ENCODE results near the gene ARHGEF39.

ARHGEF39 gene

DNA sequence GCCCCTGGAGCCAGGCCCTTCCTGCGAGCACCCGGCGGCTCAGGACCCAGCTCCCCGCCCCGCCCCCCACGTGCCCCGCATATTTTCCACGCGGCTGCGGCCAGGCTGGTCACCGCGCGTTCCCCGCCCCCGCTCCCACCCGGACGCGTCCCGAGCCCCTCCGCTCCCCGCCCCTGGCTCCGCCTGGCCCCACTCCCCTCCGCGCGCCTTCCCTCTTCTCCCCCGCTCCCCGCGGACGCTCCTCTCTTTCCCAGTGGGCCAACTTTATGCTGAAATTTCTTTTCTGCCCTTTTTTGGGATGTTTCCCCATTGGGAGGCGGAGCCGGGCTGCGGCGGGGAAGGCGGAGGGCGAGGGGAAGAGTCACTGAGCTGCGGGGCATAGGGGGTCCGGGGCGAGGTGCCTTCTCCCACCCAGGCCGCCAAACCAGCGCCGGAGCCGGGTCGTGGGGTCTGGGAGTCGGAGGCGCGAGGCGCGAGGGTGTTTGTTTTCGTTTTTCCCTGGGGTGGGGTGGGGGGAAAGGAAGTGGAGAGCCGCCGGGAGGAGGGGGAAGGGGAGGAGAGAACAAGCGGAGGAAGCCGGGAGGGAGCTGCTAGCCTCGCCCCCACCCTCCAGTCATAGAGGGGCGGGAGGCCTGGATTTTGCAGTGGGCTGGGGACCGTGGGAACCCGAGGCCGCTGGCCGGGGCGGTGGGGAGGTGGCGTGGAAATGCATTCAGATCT, 25.8 kb upstream of the ARHGEF39 start:
- DNase-seq, result peak; percentile 84

DNA sequence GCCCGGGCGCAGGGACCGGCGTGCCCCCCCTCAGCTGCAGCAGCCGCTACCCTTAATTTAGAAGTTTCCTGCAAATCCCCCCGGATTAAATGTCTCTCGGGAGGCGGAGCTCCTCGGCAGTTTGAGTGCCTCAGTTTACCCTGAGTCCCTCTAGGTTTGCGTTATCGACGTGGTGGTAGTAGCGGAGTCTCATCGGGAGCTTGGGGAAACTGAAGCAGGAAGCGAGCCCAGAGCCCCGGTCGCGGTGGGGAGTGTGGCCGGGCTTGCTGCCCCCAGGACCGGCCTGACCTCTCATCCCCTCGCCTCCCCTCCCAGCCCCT, 25.3 kb upstream of the ARHGEF39 start:
- DNase-seq, result no peak

DNA sequence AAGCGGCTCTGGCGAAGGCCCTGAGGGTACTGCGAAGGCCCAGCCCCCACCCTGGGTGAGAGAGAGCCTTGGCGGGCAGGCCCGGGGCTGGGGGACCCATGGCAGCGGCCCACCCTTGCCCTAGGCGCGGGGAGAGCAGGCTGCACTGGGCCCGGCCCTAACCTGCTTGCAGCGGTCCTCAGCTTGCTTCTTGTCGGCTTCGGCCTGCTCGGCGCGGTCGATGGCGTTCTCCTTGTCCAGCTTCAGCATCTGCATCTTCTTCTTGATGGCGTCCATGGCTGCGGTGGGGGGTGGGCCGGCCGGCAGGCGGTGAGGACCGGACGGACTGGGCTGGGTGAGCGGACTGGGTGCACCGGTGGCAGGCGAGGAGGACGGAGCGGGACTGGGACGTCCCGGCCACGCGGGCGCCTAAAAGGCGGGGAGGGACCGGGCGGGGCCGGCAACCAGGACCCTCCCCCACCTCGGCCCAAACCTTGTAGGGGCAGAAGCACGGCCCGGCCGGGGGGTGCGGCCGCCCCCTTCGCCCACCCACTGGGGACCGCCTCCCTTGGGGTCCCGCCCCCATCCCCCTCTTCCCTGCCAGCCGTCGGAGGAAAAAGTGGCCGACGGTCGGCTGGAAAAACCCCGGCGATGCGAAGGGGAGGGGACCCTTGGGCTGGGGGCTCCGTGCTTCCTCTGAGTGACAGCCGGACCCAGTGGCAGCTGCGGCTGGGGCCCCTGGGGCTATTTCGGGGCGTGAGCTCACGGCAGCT, 24.7 kb upstream of the ARHGEF39 start, which contains the start of gene TPM2:
TSS of gene TPM2 (minus strand) at position 384 of the 752 bp plus-strand sequence. CDS start at position 276, 108 bp downstream.
- peak; percentile 32 for DNase-seq

DNA sequence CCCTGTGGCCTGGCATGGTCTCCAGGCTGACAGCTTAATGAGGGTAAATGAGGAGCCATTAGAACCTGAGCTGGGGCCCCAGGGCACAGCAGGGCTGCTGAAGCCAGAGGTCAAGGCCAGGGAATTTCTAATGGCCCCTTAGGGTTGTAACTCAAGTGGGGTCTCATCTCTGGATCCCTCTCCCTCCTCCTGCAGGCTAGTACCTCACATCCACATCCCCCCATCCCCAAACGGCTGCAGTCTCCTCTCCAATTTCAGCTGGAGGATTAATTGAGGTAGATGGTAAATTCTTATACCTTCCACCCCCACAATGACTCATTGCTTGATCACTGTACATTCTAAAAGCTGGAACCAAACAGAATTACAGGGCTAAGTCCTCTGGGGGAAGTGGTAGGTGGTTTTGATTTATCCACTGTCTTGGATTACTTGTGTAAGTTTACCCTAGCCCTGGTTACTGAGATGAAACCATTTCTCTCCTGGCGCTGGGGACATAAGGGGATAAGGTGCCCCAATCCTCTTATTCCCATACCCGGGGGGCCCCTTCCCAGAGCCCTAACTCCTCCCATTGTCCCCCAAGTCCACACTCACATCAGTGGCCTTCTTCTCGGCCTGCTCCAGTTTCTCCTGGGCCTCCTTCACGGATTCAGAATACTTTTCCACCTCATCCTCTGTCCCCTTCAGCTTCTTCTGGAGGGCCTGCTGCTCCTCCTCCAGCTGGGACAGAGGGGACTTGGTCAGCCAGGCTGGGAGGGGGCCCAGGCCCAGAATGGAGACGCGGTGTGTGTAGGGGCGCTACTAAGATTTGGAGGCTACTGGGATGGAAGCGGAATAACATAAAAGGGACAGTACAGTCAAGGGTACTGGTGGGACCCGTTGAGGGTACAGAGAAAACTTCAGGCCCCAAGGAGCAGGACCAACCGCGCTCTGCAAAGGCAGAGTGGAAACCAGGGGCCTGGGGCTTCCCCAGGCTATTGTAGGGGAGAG, 23.9 kb upstream of the ARHGEF39 start:
- peak; percentile 16 for DNase-seq

DNA sequence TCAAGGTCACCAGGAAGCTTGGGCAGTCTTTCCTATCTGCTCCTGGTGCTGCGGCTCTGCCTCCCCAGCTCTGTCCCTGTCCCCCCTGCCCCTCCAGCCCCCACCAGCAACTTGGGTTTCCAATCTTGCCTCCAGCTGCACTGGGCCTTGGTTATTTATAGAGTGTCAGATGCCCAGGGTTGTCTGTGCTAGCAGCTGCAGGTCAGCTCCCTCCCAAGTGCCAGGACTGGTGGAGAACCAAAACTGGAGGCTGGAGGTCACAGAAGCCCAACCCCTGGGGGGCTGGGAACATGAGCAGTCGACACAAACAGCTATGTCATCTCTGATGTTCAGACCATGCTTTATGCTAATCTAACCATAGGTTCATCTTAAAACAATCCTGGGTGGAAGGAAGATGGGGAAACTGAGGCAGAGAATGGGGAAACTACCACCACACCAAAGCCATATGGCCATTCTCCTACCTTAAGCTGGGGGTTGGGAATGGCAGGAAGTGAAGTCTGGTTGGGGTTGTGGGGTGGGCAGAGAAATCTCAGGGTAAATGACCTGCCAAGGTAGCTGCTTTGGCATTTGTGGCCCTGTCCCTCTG, 23.1 kb upstream of the ARHGEF39 start:
- no peak for DNase-seq

DNA sequence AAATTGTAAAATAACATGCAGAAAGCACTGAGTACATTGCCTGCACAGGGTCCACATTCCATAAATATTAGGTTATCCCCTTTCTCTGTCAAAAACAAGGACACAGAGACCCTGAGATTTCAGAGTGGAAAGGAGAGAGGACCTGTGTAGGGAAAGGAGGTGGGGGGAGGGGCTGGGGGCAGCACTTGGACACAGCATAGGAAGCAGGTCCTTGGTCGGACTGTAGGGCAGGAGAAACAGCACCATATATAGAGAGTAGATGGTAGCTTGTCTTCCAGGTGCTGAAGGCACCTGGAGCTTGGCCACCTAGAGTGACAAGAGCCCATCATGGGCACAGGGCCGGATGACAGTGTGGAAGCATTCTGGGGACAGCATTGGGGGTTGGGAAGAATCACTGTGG, 22.3 kb upstream of the ARHGEF39 start:
- no peak for DNase-seq

DNA sequence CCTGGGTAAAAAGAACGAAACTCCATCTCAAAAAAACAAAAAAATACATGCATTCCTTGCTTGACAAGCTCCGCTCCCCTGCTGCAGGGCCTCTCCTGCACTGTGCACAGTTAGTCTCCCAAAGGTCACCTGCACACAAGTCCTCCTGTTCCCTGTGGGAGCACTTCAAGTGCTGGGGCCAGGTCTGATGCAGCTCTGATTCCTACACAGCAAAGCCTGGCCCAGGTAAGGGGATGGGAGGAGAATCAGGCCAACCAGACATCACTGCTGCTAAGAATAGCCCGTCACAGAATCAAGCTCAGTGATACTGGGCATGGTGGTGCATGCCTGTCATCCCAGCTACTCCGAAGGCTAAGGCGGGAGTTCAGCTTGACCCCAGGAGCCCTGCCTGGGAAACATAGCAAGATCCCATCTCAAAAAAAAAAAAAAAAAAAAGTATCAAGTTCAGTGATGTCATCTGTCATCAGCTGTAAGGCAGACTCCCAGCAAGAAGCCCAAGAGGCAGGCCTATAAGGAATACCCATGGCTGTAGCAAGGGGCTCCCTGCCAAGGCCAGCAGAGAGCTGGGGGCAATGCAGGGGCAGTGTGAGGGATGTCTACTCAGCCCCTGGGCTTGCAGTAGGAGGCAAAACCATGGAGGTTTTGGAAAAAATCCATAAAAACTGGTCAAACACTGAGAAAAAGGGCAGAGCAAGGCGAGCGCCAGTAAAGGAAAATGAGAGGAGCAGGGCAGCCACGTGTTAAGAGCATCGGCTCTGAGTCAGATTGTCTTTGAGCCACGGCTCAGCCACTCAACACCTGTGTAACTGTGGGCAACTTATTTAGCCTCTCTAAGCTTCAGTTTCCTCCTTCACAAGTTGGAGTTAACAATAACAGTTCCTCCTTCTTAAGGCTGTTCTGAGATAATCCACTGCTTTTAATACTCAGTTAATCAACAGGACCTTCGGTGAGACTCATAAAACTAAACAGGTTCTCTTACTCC, 21.5 kb upstream of the ARHGEF39 start:
- no peak for DNase-seq

DNA sequence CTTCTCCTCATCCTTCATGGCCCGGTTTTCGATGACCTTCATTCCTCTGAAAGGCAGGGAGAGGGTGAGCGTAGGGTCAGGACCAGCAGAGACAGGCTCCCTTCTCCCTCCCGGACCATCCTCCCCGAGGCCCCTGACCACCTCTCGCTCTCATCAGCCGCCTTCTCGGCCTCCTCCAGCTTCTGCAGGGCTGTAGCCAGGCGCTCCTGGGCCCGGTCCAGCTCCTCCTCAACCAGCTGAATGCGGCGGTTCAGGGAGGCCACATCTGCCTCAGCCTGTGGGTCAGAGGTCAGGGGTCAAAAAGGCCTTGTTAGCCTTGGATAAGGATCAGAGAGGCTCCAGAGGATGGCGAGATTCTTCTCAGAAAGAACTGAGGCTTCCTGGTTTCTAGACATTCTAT, 20.5 kb upstream of the ARHGEF39 start:
- DNase-seq, result no peak

DNA sequence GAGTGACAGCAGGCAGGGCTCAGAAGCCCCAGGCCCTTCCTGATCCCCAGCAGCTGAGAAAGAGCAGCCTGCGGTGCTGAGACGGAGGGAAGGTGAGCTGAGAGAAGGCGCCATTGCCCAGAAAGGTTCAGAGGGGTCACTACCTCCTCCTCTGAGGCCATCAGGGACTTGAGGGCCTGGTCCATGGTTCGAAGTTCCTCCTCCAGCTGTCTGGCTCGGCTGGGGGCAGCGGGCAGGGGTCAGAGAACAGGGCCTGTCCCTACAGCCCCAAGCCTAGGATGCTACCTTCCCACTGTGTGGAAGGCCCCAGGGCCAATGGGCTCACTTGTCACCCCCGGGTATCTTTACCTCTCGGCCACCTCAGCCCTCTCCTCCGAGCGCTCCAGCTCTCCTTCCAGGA, 19.9 kb upstream of the ARHGEF39 start:
- DNase-seq, result no peak

DNA sequence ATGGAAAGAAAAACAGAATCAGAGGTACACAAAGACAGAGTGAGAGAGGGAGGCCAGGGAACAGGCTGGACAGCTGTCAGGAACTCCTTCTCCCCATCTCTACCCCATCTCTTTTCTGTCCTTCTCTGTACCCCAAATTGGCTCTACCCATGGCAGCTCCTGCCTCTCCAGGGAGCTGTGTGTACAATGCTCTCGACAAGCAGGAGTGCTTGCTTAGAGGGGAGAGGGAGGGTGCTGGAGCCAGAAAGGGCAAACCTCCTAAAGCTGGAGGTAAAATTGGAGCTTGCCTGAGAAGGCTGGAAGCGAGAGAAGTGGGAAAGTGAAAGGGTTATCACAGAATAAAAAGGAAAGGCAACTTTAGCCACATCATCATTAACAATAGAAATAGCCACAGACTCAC, 18.3 kb upstream of the ARHGEF39 start:
- DNase-seq, result no peak

DNA sequence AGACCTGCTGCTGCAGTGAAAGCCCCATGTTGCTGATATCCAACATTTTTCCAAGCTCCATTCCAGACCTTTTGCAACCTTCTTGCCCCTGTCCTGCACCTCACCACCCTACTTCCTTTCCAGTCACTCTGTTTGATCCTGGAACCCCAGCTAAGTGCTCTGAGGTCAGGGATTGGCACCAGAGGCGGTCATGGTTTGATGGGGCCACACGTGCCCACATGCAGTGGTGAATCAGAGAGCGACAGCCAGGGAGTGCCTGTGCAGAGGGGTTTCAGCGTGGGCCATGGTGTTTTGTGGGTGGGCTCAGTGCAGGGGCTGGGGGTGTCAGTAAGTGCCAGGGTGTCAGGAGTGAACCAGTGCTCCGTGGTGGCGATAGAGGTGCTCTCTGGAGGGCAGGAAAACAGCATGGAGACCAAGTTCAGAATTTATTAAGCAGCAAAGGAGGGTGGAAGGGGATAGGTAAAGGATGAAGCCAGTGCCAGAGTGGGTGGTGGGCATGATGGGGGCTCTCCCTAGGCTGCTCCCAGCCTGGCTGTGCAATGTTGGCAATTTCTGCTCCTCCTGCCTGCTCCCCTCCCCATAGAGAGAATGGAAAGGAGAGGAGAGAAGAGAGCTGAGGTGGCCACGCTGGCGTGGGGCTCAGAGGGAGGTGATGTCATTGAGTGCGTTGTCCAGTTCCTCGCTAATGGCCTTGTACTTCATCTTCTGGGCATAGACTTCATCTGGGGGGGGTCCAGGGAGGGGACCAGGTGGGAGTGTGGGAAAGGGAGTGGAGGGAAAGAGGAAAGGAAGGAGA, 17.7 kb upstream of the ARHGEF39 start:
- DNase-seq, result no peak

DNA sequence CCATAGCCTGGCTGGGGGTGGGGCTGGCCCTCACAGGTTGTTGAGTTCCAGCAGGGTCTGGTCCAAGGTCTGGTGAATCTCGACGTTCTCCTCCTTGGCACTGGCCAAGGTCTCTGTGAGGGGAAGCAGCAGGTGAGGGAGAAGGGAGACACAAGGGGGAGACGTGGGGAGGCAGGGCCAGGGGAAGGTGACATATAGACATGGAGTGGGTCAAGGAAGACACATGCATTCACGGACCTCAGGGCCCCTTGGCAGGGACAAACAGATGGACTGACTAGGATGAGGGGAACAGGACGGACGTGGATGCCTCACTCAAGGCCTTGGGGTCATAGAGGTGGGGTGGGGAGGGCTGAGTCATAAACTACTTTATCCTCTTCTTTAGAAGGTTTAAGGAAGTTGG, 17.1 kb upstream of the ARHGEF39 start:
- DNase-seq, result no peak

DNA sequence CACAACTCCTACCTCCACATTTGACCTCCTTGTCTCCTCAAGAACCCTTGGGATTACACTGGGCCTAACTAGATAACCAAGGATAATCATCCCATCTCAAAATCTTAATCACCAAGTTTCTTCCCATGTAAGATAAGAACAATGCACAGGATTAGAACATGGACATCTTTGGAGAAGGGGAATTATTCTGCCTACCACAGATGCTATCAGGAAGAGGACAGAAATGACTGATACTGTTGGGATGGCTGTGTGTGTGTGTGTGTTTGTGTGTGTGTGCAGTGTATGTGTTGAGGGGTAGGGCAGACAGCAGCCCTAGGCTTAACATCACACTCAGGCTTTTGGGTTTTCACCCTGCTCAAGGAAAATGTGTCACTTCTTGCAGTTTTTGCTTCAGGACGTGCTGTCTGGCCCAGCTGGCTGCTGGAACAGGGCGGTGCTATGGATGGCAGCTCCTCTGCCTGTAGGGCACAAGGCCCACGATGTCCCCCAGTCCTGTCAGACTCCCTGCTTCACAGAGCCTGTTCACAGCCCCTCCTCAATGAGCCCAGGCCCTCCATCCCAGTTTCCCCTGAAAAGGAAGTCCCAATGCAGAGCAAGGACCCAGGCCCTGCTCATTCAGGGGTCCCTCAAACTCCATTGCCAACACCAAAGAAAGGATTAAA, 16.5 kb upstream of the ARHGEF39 start:
- DNase-seq, result no peak

DNA sequence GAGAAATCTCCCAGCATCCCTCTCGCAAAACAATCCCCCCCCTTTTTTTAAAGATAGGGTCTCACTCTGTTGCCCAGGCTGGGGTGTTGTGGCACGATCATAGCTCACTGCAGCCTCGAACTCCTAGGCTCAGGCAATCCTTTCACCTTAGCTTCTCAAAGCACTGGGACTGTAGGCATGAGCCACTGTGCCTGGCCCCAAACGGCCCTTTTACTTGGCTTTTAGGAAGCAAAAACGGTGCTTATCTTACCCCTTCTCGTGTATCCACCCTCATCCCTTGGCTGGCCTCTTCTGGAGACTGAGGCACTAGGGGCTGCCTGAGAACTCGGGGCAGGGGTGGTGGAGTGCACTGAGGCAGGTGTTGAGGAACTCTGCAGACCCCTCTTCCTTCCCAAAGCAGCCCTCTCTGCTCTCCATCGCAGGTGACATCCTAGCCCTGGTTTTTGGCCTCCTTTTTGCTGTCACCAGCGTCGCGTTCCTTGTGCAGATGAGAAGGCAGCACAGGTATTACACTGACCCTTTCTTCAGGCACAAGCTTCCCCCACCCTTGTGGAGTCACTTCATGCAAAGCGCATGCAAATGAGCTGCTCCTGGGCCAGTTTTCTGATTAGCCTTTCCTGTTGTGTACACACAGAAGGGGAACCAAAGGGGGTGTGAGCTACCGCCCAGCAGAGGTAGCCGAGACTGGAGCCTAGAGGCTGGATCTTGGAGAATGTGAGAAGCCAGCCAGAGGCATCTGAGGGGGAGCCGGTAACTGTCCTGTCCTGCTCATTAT, 15.5 kb upstream of the ARHGEF39 start:
- DNase-seq, result no peak

DNA sequence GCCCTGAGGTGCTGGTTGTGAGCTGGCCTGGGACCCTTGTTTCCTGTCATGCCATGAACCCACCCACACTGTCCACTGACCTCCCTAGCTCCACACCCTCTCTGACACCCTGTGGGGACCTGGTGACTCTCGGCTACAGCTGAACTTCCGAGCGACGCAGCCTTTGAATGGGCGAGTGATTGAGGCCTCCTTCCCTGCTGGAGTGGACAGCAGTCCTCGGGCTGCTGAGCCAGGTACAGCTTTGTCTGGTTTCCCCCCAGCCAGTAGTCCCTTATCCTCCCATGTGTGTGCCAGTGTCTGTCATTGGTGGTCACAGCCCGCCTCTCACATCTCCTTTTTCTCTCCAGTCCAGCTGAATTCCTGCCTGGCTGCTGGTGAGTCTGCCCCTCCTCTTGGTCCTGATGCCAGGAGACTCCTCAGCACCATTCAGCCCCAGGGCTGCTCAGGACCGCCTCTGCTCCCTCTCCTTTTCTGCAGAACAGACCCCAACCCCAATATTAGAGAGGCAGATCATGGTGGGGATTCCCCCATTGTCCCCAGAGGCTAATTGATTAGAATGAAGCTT, 14.9 kb upstream of the ARHGEF39 start:
- no peak for DNase-seq

DNA sequence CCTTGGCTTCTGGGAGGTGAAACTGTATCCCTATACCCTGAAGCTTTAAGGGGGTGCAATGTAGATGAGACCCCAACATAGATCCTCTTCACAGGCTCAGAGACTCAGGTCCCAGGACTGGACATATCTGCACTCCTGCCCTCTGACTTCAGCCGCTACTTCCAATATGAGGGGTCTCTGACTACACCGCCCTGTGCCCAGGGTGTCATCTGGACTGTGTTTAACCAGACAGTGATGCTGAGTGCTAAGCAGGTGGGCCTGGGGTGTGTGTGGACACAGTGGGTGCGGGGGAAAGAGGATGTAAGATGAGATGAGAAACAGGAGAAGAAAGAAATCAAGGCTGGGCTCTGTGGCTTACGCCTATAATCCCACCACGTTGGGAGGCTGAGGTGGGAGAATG, 14.1 kb upstream of the ARHGEF39 start:
- DNase-seq, result no peak

DNA sequence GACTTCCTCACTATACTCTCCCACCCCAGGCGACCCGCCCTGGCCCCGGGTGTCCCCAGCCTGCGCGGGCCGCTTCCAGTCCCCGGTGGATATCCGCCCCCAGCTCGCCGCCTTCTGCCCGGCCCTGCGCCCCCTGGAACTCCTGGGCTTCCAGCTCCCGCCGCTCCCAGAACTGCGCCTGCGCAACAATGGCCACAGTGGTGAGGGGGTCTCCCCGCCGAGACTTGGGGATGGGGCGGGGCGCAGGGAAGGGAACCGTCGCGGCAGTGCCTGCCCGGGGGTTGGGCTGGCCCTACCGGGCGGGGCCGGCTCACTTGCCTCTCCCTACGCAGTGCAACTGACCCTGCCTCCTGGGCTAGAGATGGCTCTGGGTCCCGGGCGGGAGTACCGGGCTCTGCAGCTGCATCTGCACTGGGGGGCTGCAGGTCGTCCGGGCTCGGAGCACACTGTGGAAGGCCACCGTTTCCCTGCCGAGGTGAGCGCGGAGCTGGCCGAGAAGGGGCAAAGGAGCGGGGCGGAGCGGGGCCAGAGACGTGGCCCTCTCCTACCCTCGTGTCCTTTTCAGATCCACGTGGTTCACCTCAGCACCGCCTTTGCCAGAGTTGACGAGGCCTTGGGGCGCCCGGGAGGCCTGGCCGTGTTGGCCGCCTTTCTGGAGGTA, 10.9 kb upstream of the ARHGEF39 start:
- peak; percentile 86 for DNase-seq

DNA sequence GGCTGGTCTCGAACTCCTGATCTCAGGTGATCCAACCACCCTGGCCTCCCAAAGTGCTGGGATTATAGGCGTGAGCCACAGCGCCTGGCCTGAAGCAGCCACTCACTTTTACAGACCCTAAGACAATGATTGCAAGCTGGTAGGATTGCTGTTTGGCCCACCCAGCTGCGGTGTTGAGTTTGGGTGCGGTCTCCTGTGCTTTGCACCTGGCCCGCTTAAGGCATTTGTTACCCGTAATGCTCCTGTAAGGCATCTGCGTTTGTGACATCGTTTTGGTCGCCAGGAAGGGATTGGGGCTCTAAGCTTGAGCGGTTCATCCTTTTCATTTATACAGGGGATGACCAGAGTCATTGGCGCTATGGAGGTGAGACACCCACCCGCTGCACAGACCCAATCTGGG, 10.2 kb upstream of the ARHGEF39 start:
- DNase-seq, result peak; percentile 62

DNA sequence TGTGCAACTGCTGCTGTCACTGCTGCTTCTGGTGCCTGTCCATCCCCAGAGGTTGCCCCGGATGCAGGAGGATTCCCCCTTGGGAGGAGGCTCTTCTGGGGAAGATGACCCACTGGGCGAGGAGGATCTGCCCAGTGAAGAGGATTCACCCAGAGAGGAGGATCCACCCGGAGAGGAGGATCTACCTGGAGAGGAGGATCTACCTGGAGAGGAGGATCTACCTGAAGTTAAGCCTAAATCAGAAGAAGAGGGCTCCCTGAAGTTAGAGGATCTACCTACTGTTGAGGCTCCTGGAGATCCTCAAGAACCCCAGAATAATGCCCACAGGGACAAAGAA, 9.0 kb upstream of the ARHGEF39 start:
- no peak for DNase-seq
